K562 (cell line): Measurements from ENCODE around the gene ANGEL2.

ENCODE experiments used
- CTCF ChIP-seq, 3 experiments: IDR thresholded peaks in 2 of 3; conservative IDR thresholded peaks in 1 of 3; 2 replicates each; pipeline ENCODE4 v1.5.1; 2011 to 2012; ENCODE audit warnings: low read length in 3 of 3, mild to moderate bottlenecking in 3 of 3, control low read depth in 2 of 3, improper control_type of control experiment in 1 of 3, inconsistent platforms in 1 of 3, low read depth in 1 of 3, mixed read lengths in 1 of 3, moderate library complexity in 1 of 3; ENCODE audit not compliant: insufficient read depth in 2 of 3
- ERF ChIP-seq: fragments of 450-650 bp; formaldehyde crosslinking; IDR thresholded peaks from 2 replicates; pipeline ENCODE4 v1.4.0; 2020; ENCODE audit warnings: mild to moderate bottlenecking, mixed read lengths
- HMG20A ChIP-seq: fragments of 450-650 bp; formaldehyde crosslinking; conservative IDR thresholded peaks from 2 replicates; pipeline ENCODE4 v1.4.0; 2020; ENCODE audit warnings: mild to moderate bottlenecking, mixed read lengths
- HNRNPLL ChIP-seq: fragments of 200-400 bp; formaldehyde crosslinking; IDR thresholded peaks from 2 replicates; pipeline ENCODE4 v1.6.1; 2017; ENCODE audit warnings: low read length, low read depth, mild to moderate bottlenecking; ENCODE audit not compliant: poor library complexity, severe bottlenecking
- NFIC ChIP-seq: fragments of 450-650 bp; IDR thresholded peaks from 2 replicates; pipeline ENCODE4 v1.6.1; 2017; ENCODE audit warnings: mild to moderate bottlenecking, inconsistent platforms
- RHOXF2B ChIP-seq: fragments of 250-450 bp; sonication (Bioruptor Pico); conservative IDR thresholded peaks from 2 replicates; pipeline ENCODE4 v1.5.1; 2021
- SAP30 ChIP-seq: fragments of 200-600 bp; sonication (generic); IDR thresholded peaks from 2 replicates; pipeline ENCODE4 v1.6.1; 2012; ENCODE audit warnings: borderline replicate concordance, low read depth, mild to moderate bottlenecking, moderate library complexity, low read length, control low read depth, inconsistent platforms; ENCODE audit not compliant: insufficient read depth, poor library complexity, severe bottlenecking
- TCF7 ChIP-seq: sonication (generic); IDR thresholded peaks from 2 replicates; pipeline ENCODE4 v1.6.1; 2016; ENCODE audit warnings: antibody characterized with exemption, borderline replicate concordance
- XRCC5 ChIP-seq: fragments of 200-400 bp; formaldehyde crosslinking; IDR thresholded peaks from 2 replicates; pipeline ENCODE4 v1.6.1; 2017; ENCODE audit warnings: low read depth, mild to moderate bottlenecking, low read length
- ZNF197 ChIP-seq: fragments of 200-800 bp; sonication (Bioruptor generic); IDR thresholded peaks from 2 replicates; pipeline ENCODE4 v1.6.1; 2016; ENCODE audit warnings: low read depth, missing genetic modification characterization, missing compliant biosample characterization
- TF ChIP-seq, protein P1 (sequence below), 2 experiments: IDR thresholded peaks; 2 replicates each; pipeline ENCODE4 v1.6.1; 2012; ENCODE audit warnings: improper control_type of control experiment in 2 of 2, low read depth in 2 of 2, low read length in 2 of 2, borderline replicate concordance in 1 of 2
- TF ChIP-seq, protein P2 (sequence below): fragments of 250-450 bp; sonication (Bioruptor Pico); IDR thresholded peaks from 2 replicates; pipeline ENCODE4 v1.4.0; 2020; ENCODE audit warnings: mild to moderate bottlenecking

DNA sequence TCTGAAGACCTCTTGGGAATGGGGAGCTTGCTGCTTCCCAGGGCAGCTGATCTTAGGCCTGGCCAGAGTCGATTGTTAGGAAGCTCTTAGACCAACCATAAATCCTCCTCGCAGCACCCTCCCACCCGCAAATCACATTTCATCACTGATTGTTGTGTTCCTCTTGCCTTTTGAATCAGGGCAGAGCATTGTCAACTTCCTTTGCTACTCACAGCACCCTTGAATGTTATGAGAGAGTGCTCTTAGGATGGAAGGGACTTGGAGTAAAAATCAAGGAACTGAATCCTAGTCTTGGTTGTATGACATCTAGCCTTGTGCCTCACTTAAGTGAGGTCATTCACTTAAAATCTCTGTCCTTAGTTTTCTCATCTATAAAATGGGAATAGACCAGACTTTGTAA, 62.3 kb downstream of the ANGEL2 start:
- TF ChIP-seq ERF, result no peak
- TF ChIP-seq CTCF (IDR thresholded peaks at IDR 0.05 in 2 of 3, conservative IDR thresholded peaks at IDR 0.05 in 1 of 3; ENCODE audit: insufficient read depth in 2 of 3, low read depth in 1 of 3, low read length in 3 of 3), result no peak
- no peak for TF ChIP-seq TCF7
- TF ChIP-seq NFIC, result no peak
- TF ChIP-seq, protein P1, sequence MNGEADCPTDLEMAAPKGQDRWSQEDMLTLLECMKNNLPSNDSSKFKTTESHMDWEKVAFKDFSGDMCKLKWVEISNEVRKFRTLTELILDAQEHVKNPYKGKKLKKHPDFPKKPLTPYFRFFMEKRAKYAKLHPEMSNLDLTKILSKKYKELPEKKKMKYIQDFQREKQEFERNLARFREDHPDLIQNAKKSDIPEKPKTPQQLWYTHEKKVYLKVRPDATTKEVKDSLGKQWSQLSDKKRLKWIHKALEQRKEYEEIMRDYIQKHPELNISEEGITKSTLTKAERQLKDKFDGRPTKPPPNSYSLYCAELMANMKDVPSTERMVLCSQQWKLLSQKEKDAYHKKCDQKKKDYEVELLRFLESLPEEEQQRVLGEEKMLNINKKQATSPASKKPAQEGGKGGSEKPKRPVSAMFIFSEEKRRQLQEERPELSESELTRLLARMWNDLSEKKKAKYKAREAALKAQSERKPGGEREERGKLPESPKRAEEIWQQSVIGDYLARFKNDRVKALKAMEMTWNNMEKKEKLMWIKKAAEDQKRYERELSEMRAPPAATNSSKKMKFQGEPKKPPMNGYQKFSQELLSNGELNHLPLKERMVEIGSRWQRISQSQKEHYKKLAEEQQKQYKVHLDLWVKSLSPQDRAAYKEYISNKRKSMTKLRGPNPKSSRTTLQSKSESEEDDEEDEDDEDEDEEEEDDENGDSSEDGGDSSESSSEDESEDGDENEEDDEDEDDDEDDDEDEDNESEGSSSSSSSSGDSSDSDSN (IDR thresholded peaks at IDR 0.05; ENCODE audit: borderline replicate concordance in 1 of 2, low read depth in 2 of 2, low read length in 2 of 2), result no peak
- no peak for TF ChIP-seq XRCC5
- TF ChIP-seq ZNF197 (CRISPR knock-in tag), result no peak
- no peak for TF ChIP-seq HMG20A
- TF ChIP-seq SAP30, result no peak
- no peak for TF ChIP-seq RHOXF2B (CRISPR knock-in tag)
- TF ChIP-seq, protein P2, sequence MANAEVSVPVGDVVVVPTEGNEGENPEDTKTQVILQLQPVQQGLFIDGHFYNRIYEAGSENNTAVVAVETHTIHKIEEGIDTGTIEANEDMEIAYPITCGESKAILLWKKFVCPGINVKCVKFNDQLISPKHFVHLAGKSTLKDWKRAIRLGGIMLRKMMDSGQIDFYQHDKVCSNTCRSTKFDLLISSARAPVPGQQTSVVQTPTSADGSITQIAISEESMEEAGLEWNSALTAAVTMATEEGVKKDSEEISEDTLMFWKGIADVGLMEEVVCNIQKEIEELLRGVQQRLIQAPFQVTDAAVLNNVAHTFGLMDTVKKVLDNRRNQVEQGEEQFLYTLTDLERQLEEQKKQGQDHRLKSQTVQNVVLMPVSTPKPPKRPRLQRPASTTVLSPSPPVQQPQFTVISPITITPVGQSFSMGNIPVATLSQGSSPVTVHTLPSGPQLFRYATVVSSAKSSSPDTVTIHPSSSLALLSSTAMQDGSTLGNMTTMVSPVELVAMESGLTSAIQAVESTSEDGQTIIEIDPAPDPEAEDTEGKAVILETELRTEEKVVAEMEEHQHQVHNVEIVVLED (CRISPR knock-in tag), result no peak
- no peak for TF ChIP-seq HNRNPLL
